GM23338 (cell line): ENCODE measurements around the gene CPNE2.

ENCODE experiments used
- CREB1 ChIP-seq: fragments of 250-450 bp; sonication (Bioruptor Pico); IDR thresholded peaks from 2 replicates; pipeline ENCODE4 v1.5.0; 2020; ENCODE audit warnings: low read depth, mild to moderate bottlenecking, moderate library complexity
- CTCF ChIP-seq, 2 experiments: fragments of 200-600 bp in 1 of 2; sonication (generic) in 1 of 2; conservative IDR thresholded peaks; 2 replicates each; pipeline versions ENCODE4 v1.5.1 to v1.6.1; 2016 to 2017; ENCODE audit warnings: antibody characterized with exemption in 2 of 2, low read depth in 2 of 2, mild to moderate bottlenecking in 2 of 2, moderate library complexity in 1 of 2
- EZH2 ChIP-seq: fragments of 200-600 bp; sonication (generic); IDR thresholded peaks from one replicate; pipeline ENCODE4 v1.8.0; 2017; ENCODE audit warnings: antibody characterized with exemption, mild to moderate bottlenecking, low read depth; ENCODE audit not compliant: unreplicated experiment
- EZH2phosphoT487 ChIP-seq: fragments of 200-600 bp; sonication (generic); IDR thresholded peaks from one replicate; pipeline ENCODE4 v1.8.1; 2018; ENCODE audit warnings: antibody characterized with exemption; ENCODE audit not compliant: unreplicated experiment
- JUNB ChIP-seq: IDR thresholded peaks from one replicate; pipeline ENCODE4 v1.6.1; 2016; ENCODE audit warnings: antibody characterized with exemption; ENCODE audit not compliant: unreplicated experiment
- NANOG ChIP-seq: IDR thresholded peaks from 2 replicates; pipeline ENCODE4 v1.6.1; 2016; ENCODE audit warnings: antibody characterized with exemption, borderline replicate concordance
- POLR2AphosphoS5 ChIP-seq: IDR thresholded peaks from 2 replicates; pipeline ENCODE4 v1.6.1; 2016; ENCODE audit warnings: antibody characterized with exemption, low read depth
- REST ChIP-seq: IDR thresholded peaks from one replicate; pipeline ENCODE4 v1.6.1; 2018; ENCODE audit warnings: antibody characterized with exemption; ENCODE audit not compliant: unreplicated experiment
- ZNF331 ChIP-seq: fragments of 250-450 bp; sonication (Bioruptor Pico); IDR thresholded peaks from 2 replicates; pipeline ENCODE4 v1.5.0; 2020; ENCODE audit warnings: low read depth, mild to moderate bottlenecking, moderate library complexity

DNA sequence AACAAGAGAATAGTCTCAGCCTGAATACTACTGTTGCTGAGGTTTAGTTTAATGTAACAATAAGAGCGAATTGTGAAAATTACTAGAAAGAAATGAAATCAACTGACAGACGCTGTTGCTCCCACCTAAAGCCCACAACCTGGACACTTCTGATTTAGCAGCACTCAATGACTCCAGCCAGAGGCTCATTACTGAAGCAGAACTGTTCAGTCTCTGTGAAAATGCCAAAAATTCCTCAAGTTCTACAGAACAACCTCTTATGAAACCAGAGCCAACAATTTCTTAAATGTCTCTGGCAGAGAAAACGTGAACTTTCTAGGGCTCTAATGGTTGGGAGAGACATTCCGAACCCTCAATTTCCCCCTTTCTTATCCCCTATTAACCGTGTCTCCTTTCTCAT lies 83.5 kb downstream of the CPNE2 start:
- TF ChIP-seq POLR2AphosphoS5 (no peak), CTCF (conservative IDR thresholded peaks at IDR 0.05; ENCODE audit: low read depth in 2 of 2) (no peak), EZH2phosphoT487 (no peak), EZH2 (no peak), JUNB (no peak), REST (no peak), ZNF331 (CRISPR knock-in tag) (no peak), CREB1 (no peak), NANOG (no peak)
